Measurements from ENCODE around the gene TFB2M. TPM values are rescaled to one million over a fixed set of nuclear protein-coding genes. Genes with fewer than 3 reads are reported as not detected.

TFB2M gene
- total RNA-seq, 1 experiment from 2014 or later = 27.7 TPM

- Mint-ChIP-seq H3K36me3 (ENCODE audit: insufficient read depth in 1 of 3, low read depth in 3 of 3) (peaks cover 3 to 14% (median 5%) of the 10 kb centered on the region in 3 experiments; a peak in 3 of 7 replicates), H3K27me3 (ENCODE audit: low read depth) (peaks cover 7% of the 10 kb centered on the region), H3K4me3 (no peak overlapping the region), H3K4me1 (no peaks in the 10 kb centered on the region), H3K9me3 (peaks cover 49 to 56% of the 10 kb centered on the region in 2 experiments), H3K27ac (no peak overlapping the region)
- H3K23me2 ChIP-seq (ENCODE audit: insufficient read length, low read depth, low read length, poor library complexity, severe bottlenecking) = no peaks in the 10 kb centered on the region
- H3K79me1 ChIP-seq (ENCODE audit: insufficient read depth, low read depth, low read length, poor library complexity, severe bottlenecking) = no peaks in the 10 kb centered on the region
- no peak overlapping the region for H2BK120ac ChIP-seq (ENCODE audit: low read depth, low read length, poor library complexity, severe bottlenecking)
- H3T11ph ChIP-seq (ENCODE audit: low read length) = no peak overlapping the region
- no peak overlapping the region for H2BK12ac ChIP-seq (ENCODE audit: insufficient read length, low read depth, low read length)
- no peak overlapping the region for H2BK5ac ChIP-seq (ENCODE audit: insufficient read length, low read length)
- no peak overlapping the region for H3K18ac ChIP-seq (ENCODE audit: insufficient read length, low read depth, low read length)
- no peak overlapping the region for H2BK15ac ChIP-seq (ENCODE audit: low read depth, low read length)
- H4K8ac ChIP-seq (replicated peaks; ENCODE audit: insufficient read length, low read depth, low read length) = no peak overlapping the region
- H3K9me3 ChIP-seq (ENCODE audit: control insufficient read depth, low read depth, low read length) = peaks cover 5% of the 10 kb centered on the region
- no peaks in the 10 kb centered on the region for H3K79me2 ChIP-seq (ENCODE audit: insufficient read depth, low read length)
- H3K56ac ChIP-seq (ENCODE audit: insufficient read length, low read depth, low read length) = no peak overlapping the region
- H3K27ac ChIP-seq (ENCODE audit: insufficient read length, low read depth, low read length) = no peak overlapping the region
- H3K4me1 ChIP-seq (ENCODE audit: insufficient read depth, low read length) = no peaks in the 10 kb centered on the region
- H3K14ac ChIP-seq (ENCODE audit: insufficient read depth, low read length) = no peak overlapping the region
- H4K5ac ChIP-seq (ENCODE audit: insufficient read length, low read depth, low read length) = no peak overlapping the region
- DNase-seq = no peak
- H2BK20ac ChIP-seq (ENCODE audit: low read depth, low read length, poor library complexity, severe bottlenecking) = no peak overlapping the region
- H3K4ac ChIP-seq (ENCODE audit: low read depth, low read length) = no peak overlapping the region
- H4K91ac ChIP-seq (ENCODE audit: insufficient read length, low read depth, low read length) = no peak overlapping the region
- H2AFZ ChIP-seq (ENCODE audit: low read length) = no peak overlapping the region
- H3K9ac ChIP-seq (ENCODE audit: extremely low read depth, insufficient read length, low read length) = no peak overlapping the region
- H3K27me3 ChIP-seq (ENCODE audit: insufficient read depth, low read length) = no peaks in the 10 kb centered on the region
- no peak overlapping the region for H3K23ac ChIP-seq (ENCODE audit: insufficient read length, low read depth, low read length)
- no peak for TF ChIP-seq CTCF (conservative IDR thresholded peaks at IDR 0.05)
- H2AK5ac ChIP-seq (ENCODE audit: insufficient read length, low read length) = no peak overlapping the region
- no peaks in the 10 kb centered on the region for H4K20me1 ChIP-seq (ENCODE audit: control insufficient read depth, insufficient read depth, insufficient read length)
- no CpG with 5 or more reads among the region's 10 CpGs for WGBS (ENCODE audit: extremely low coverage, insufficient read length, low lambda C conversion rate)
- H3K4me2 ChIP-seq (ENCODE audit: insufficient read depth, insufficient read length, low read length) = no peak overlapping the region
Measured at GRCh38 chr1:246516126-246516525, 49.9 kb downstream of the TFB2M start.

Data from H9 (cell line).